H9 (cell line): Measurements from ENCODE around the gene DENND5A. TPM values are rescaled to one million over a fixed set of nuclear protein-coding genes. Genes with fewer than 3 reads are reported as not detected.
"Not testable (repeated sequence)": the region's sequence is repeated elsewhere in the genome, so short reads cannot be mapped to it uniquely, and the experiment has no call there.

ENCODE experiments used
- DNase-seq: peaks from one replicate; pipeline ENCODE4 v3.0.0-alpha.2; 2017
- H2AFZ ChIP-seq: one replicate; pipeline ENCODE4 v1.6.1; 2013; ENCODE audit warnings: mild to moderate bottlenecking, low read length, control low read depth, moderate library complexity
- H2AK5ac ChIP-seq: 2 replicates; pipeline ENCODE4 v1.6.1; 2013; ENCODE audit warnings: low read length, control low read depth, mixed read lengths; ENCODE audit not compliant: insufficient read length
- H2BK120ac ChIP-seq: one replicate; pipeline ENCODE4 v1.6.1; 2013; ENCODE audit warnings: low read depth, mild to moderate bottlenecking, low read length, control low read depth, inconsistent platforms; ENCODE audit not compliant: poor library complexity, severe bottlenecking
- H2BK12ac ChIP-seq: 2 replicates; pipeline ENCODE4 v1.6.1; 2013; ENCODE audit warnings: low read length, control low read depth, mixed read lengths, low read depth; ENCODE audit not compliant: insufficient read length
- H2BK15ac ChIP-seq: 2 replicates; pipeline ENCODE4 v1.6.1; 2013; ENCODE audit warnings: low read depth, low read length, control low read depth
- H2BK20ac ChIP-seq: one replicate; pipeline ENCODE4 v1.6.1; 2013; ENCODE audit warnings: low read depth, mild to moderate bottlenecking, low read length, control low read depth, inconsistent platforms; ENCODE audit not compliant: poor library complexity, severe bottlenecking
- H2BK5ac ChIP-seq: 2 replicates; pipeline ENCODE4 v1.6.1; 2013; ENCODE audit warnings: low read length, control low read depth, mixed read lengths; ENCODE audit not compliant: insufficient read length
- H3K14ac ChIP-seq: 2 replicates; pipeline ENCODE4 v1.6.1; 2013; ENCODE audit warnings: low read length, control low read depth; ENCODE audit not compliant: insufficient read depth
- H3K18ac ChIP-seq: 2 replicates; pipeline ENCODE4 v1.6.1; 2013; ENCODE audit warnings: low read depth, mild to moderate bottlenecking, mixed read lengths, low read length, control low read depth; ENCODE audit not compliant: insufficient read length
- H3K23ac ChIP-seq: 2 replicates; pipeline ENCODE4 v1.6.1; 2013; ENCODE audit warnings: low read length, control low read depth, mixed read lengths, low read depth; ENCODE audit not compliant: insufficient read length
- H3K23me2 ChIP-seq: 2 replicates; pipeline ENCODE4 v1.6.1; 2013; ENCODE audit warnings: low read depth, mild to moderate bottlenecking, mixed read lengths, low read length, control low read depth; ENCODE audit not compliant: insufficient read length, poor library complexity, severe bottlenecking
- H3K27ac ChIP-seq: 2 replicates; pipeline ENCODE4 v1.5.1; 2013; ENCODE audit warnings: low read length, control low read depth, mixed read lengths, low read depth; ENCODE audit not compliant: insufficient read length
- H3K27me3 ChIP-seq: 2 replicates; pipeline ENCODE4 v1.6.1; 2013; ENCODE audit warnings: low read length, control low read depth, inconsistent platforms; ENCODE audit not compliant: insufficient read depth
- H3K4ac ChIP-seq: 2 replicates; pipeline ENCODE4 v1.6.1; 2013; ENCODE audit warnings: low read depth, mild to moderate bottlenecking, control low read depth, inconsistent platforms, low read length, moderate library complexity
- H3K4me1 ChIP-seq: 2 replicates; pipeline ENCODE4 v1.6.1; 2013; ENCODE audit warnings: low read length, control low read depth, inconsistent platforms; ENCODE audit not compliant: insufficient read depth
- H3K4me2 ChIP-seq: 2 replicates; pipeline ENCODE4 v1.6.1; 2013; ENCODE audit warnings: low read length, control low read depth, mixed read lengths; ENCODE audit not compliant: insufficient read length, insufficient read depth
- H3K56ac ChIP-seq: 2 replicates; pipeline ENCODE4 v1.6.1; 2013; ENCODE audit warnings: low read depth, mild to moderate bottlenecking, mixed read lengths, low read length, control low read depth; ENCODE audit not compliant: insufficient read length
- H3K79me1 ChIP-seq: 2 replicates; pipeline ENCODE4 v1.6.1; 2013; ENCODE audit warnings: low read depth, mild to moderate bottlenecking, moderate library complexity, low read length, control low read depth, inconsistent platforms; ENCODE audit not compliant: insufficient read depth, poor library complexity, severe bottlenecking
- H3K79me2 ChIP-seq: 2 replicates; pipeline ENCODE4 v1.6.1; 2013; ENCODE audit warnings: low read length, control low read depth, inconsistent platforms; ENCODE audit not compliant: insufficient read depth
- H3K9ac ChIP-seq: 2 replicates; pipeline ENCODE4 v1.6.1; 2013; ENCODE audit warnings: low read length, control low read depth, mixed read lengths; ENCODE audit not compliant: insufficient read length; ENCODE audit errors: extremely low read depth
- H3K9me3 ChIP-seq: one replicate; pipeline ENCODE4 v1.6.1; 2013; ENCODE audit warnings: low read depth, low read length, inconsistent platforms; ENCODE audit not compliant: control insufficient read depth
- H3T11ph ChIP-seq: one replicate; pipeline ENCODE4 v1.6.1; 2013; ENCODE audit warnings: mild to moderate bottlenecking, low read length, control low read depth, inconsistent platforms
- H4K20me1 ChIP-seq: one replicate; pipeline ENCODE4 v1.6.1; 2013; ENCODE audit not compliant: control insufficient read depth, insufficient read length, insufficient read depth
- H4K5ac ChIP-seq: 2 replicates; pipeline ENCODE4 v1.6.1; 2013; ENCODE audit warnings: low read depth, mild to moderate bottlenecking, mixed read lengths, low read length, control low read depth; ENCODE audit not compliant: insufficient read length
- H4K8ac ChIP-seq: replicated peaks from 2 replicates; pipeline ENCODE4 v1.6.1; 2013; ENCODE audit warnings: low read length, control low read depth, mixed read lengths, low read depth; ENCODE audit not compliant: insufficient read length
- H4K91ac ChIP-seq: 2 replicates; pipeline ENCODE4 v1.6.1; 2013; ENCODE audit warnings: low read depth, mild to moderate bottlenecking, moderate library complexity, mixed read lengths, low read length, control low read depth; ENCODE audit not compliant: insufficient read length
- H3K27ac Mint-ChIP-seq, 3 experiments: 2 replicates in 2 of 3; 3 replicates in 1 of 3; pipeline ENCODE4 v1.8.0; 2020 to 2021; ENCODE audit warnings: mixed read lengths in 3 of 3, mild to moderate bottlenecking in 1 of 3, moderate library complexity in 1 of 3
- H3K27me3 Mint-ChIP-seq: 2 replicates; pipeline ENCODE4 v1.8.0; 2021; ENCODE audit warnings: low read depth, mild to moderate bottlenecking, moderate library complexity, mixed read lengths
- H3K36me3 Mint-ChIP-seq, 3 experiments: 2 replicates in 2 of 3; 3 replicates in 1 of 3; pipeline ENCODE4 v1.8.0; 2020 to 2021; ENCODE audit warnings: low read depth in 3 of 3, mixed read lengths in 3 of 3; ENCODE audit not compliant: insufficient read depth in 1 of 3
- H3K4me1 Mint-ChIP-seq, 2 experiments: 2 replicates each; pipeline ENCODE4 v1.8.0; 2020; ENCODE audit warnings: mixed read lengths in 2 of 2
- H3K4me3 Mint-ChIP-seq, 2 experiments: 2 replicates in 1 of 2; 3 replicates in 1 of 2; pipeline ENCODE4 v1.8.0; 2020 to 2021; ENCODE audit warnings: mild to moderate bottlenecking in 2 of 2, mixed read lengths in 2 of 2, moderate library complexity in 1 of 2
- H3K9me3 Mint-ChIP-seq, 2 experiments: 2 replicates in 1 of 2; 3 replicates in 1 of 2; pipeline ENCODE4 v1.8.0; 2020; ENCODE audit warnings: mild to moderate bottlenecking in 2 of 2, mixed read lengths in 2 of 2, moderate library complexity in 1 of 2
- WGBS: extraction: QIAGEN DNeasy Blood & Tissue Kit; methylation state at CpG from one replicate; pipeline ENCODE4 v1.1.7; 2013; ENCODE audit warnings: missing lambda C conversion rate, low lambda C conversion rate, mixed read lengths; ENCODE audit not compliant: insufficient read length; ENCODE audit errors: extremely low coverage; 5-methylcytosine and 5-hydroxymethylcytosine counted together
- total RNA-seq: library from RNA; stranded (reverse); gene quantifications from 2 replicates; pipeline ENCODE4 v1.2.1, GENCODE V29; 2021
- TF ChIP-seq, protein P1 (sequence below): fragments of 200-600 bp; sonication (generic); conservative IDR thresholded peaks from 3 replicates; pipeline ENCODE4 v1.8.0; 2021; ENCODE audit warnings: antibody characterized with exemption, mild to moderate bottlenecking

Gene DENND5A
- total RNA-seq, 1 experiment from 2014 or later: 59.6 TPM

DNA sequence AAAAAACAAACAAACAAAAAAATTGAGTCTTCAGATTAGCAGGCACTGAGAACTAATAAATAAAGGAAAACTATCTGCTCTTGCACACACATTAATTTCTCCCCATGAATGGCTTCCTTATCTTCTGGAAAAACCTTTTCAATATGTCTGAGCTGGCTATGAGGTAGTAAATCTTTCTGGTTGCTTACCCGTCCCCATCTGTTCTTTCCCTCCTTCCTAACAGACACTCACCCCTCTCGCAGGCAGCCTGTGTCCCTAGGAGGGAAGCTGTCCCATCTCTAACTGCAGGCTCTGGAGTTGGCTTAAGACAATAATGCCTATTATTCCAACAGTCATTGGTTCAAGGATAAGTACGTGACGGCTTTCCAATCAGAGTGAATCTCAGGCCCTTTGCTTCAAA lies 165.5 kb downstream of the DENND5A start:
- Mint-ChIP-seq H3K4me1 (peaks cover 6 to 11% of the 10 kb centered on the region in 2 experiments), H3K4me3 (no peak overlapping the region), H3K9me3 (no peaks in the 10 kb centered on the region), H3K36me3 (peaks cover 0 to 2% (median 0%) of the 10 kb centered on the region in 3 experiments; a peak in 2 of 7 replicates), H3K27me3 (peaks cover 5% of the 10 kb centered on the region; the same call in 1 of the 2 replicates), H3K27ac (no peak overlapping the region)
- no peak overlapping the region for H3T11ph ChIP-seq
- H2BK20ac ChIP-seq: no peak overlapping the region
- no peaks in the 10 kb centered on the region for H4K20me1 ChIP-seq
- no peak overlapping the region for H2BK12ac ChIP-seq
- no peaks in the 10 kb centered on the region for H3K79me2 ChIP-seq
- H4K5ac ChIP-seq: no peak overlapping the region
- H2AFZ ChIP-seq: no peak overlapping the region
- no peak overlapping the region for H3K4me2 ChIP-seq
- H3K79me1 ChIP-seq: no peaks in the 10 kb centered on the region
- no peak overlapping the region for H3K27ac ChIP-seq
- H2BK15ac ChIP-seq: no peak overlapping the region
- no peaks in the 10 kb centered on the region for H3K23me2 ChIP-seq
- no peaks in the 10 kb centered on the region for H3K27me3 ChIP-seq
- WGBS: no CpG with 5 or more reads among the region's 4 CpGs
- H3K56ac ChIP-seq: no peak overlapping the region
- no peak overlapping the region for H3K9ac ChIP-seq
- TF ChIP-seq, protein P1, sequence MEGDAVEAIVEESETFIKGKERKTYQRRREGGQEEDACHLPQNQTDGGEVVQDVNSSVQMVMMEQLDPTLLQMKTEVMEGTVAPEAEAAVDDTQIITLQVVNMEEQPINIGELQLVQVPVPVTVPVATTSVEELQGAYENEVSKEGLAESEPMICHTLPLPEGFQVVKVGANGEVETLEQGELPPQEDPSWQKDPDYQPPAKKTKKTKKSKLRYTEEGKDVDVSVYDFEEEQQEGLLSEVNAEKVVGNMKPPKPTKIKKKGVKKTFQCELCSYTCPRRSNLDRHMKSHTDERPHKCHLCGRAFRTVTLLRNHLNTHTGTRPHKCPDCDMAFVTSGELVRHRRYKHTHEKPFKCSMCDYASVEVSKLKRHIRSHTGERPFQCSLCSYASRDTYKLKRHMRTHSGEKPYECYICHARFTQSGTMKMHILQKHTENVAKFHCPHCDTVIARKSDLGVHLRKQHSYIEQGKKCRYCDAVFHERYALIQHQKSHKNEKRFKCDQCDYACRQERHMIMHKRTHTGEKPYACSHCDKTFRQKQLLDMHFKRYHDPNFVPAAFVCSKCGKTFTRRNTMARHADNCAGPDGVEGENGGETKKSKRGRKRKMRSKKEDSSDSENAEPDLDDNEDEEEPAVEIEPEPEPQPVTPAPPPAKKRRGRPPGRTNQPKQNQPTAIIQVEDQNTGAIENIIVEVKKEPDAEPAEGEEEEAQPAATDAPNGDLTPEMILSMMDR: no peak
- no peak overlapping the region for H3K14ac ChIP-seq
- no peak overlapping the region for H4K91ac ChIP-seq
- H2BK5ac ChIP-seq: no peak overlapping the region
- H2AK5ac ChIP-seq: no peak overlapping the region
- no peak for DNase-seq
- no peak overlapping the region for H3K4ac ChIP-seq
- H3K4me1 ChIP-seq: no peaks in the 10 kb centered on the region
- no peak overlapping the region for H4K8ac ChIP-seq
- no peak overlapping the region for H3K18ac ChIP-seq
- H3K9me3 ChIP-seq: no peaks in the 10 kb centered on the region
- H3K23ac ChIP-seq: no peak overlapping the region
- H2BK120ac ChIP-seq: no peak overlapping the region

DNA sequence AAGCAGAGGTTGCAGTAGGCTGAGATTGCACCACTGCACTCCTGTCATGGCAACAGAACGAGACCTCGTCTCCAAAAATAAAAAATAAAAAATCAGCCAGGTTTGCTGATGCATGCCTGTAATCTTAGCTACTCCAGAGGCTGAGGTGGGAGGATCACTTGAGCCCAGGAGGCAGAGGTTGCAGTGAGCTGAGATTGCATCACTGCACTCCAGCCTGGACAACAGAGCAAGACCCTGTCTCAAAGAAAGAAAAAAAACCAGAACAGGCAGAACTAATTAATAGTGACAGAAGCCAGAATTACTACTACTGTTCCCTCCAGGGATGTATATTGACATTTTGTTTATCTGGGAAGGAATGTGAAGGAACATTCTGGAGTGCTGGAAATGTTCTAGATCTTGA lies 166.7 kb downstream of the DENND5A start:
- not testable (repeated sequence) for H2AFZ ChIP-seq, H3K18ac ChIP-seq, H3K9ac ChIP-seq, H4K91ac ChIP-seq, H3K4me2 ChIP-seq, DNase-seq, H4K8ac ChIP-seq, H2BK12ac ChIP-seq, H3K27ac Mint-ChIP-seq, H2BK120ac ChIP-seq, H3K27me3 ChIP-seq, H3K79me1 ChIP-seq, H3K27me3 Mint-ChIP-seq, H3K9me3 ChIP-seq, H3K56ac ChIP-seq, H3K27ac ChIP-seq, H2BK5ac ChIP-seq, H3K4ac ChIP-seq, H3T11ph ChIP-seq, H3K9me3 Mint-ChIP-seq, H2AK5ac ChIP-seq, H3K4me1 ChIP-seq, H3K14ac ChIP-seq, H3K79me2 ChIP-seq, H3K36me3 Mint-ChIP-seq, H2BK15ac ChIP-seq, H3K23ac ChIP-seq, H4K5ac ChIP-seq, H3K23me2 ChIP-seq, H4K20me1 ChIP-seq, H2BK20ac ChIP-seq, H3K4me3 Mint-ChIP-seq
- no CpG with 5 or more reads among the region's 2 CpGs for WGBS
- peaks cover 6 to 11% of the 10 kb centered on the region in 2 experiments for H3K4me1 Mint-ChIP-seq
